SK-N-DZ (cell line): ENCODE measurements around the gene TBC1D22A.

ENCODE experiments used
- DNase-seq: peaks from one replicate; pipeline ENCODE4 v3.0.0-alpha.2; 2015; ENCODE audit warnings: low spot score

The TBC1D22A gene

DNA sequence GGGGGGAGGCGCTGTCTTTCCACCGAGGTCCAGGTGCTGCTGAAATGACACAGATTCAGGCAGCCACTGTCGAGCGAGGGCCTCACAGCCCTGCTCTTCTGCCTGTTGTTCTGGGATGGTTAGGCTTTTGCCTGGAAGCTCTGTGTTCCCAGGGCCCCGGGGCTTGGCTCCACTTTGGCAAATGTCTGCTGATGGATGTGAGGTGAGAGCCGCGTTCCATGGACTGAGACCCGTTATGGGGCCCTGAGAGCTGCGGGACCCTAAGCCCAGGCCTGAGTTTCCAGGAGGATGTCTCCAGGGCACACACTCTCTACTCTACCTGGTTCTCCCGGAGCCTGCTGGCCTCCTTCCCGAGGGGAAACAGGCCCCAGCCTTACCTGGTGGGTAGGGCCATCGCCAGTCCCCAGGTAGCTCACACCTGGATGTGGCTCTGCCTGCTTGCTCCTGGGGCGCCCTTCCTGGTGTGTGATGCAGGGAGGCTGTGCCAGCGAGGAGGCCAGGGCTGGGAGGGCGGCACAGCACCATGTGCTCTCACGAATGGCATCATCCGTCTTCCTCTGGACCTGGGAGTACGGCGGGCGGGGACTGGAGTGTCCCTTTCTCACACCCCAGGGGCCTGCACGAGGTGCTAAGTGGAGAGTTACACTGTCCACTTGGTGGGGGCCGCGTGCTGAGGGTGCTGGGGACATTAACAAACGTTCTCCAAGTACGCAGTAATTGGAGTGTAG, 435.5 kb downstream of the TBC1D22A start:
- DNase-seq: no peak

DNA sequence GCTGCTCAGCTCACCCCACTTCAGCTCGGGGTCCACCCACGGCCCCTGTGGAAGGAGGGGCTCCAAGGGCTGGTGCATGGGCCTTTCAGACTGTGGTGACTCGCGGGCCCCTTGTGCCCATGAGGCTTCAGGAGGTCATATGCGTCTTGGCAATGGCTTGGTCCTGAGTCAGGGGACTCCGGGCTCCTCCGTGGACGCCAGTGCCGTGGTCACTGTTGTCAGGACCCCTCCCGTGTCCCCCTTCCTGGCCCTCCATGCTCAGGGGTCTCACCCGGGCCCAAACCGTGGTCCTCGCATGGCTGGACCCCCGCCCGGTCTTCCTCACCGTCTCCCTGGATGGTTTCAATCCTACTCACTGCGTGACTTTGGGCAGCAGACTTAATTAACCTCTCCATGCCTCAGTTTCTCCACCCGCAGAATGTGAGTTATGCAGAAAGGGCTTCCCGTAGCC, 436.4 kb downstream of the TBC1D22A start:
- DNase-seq: no peak

DNA sequence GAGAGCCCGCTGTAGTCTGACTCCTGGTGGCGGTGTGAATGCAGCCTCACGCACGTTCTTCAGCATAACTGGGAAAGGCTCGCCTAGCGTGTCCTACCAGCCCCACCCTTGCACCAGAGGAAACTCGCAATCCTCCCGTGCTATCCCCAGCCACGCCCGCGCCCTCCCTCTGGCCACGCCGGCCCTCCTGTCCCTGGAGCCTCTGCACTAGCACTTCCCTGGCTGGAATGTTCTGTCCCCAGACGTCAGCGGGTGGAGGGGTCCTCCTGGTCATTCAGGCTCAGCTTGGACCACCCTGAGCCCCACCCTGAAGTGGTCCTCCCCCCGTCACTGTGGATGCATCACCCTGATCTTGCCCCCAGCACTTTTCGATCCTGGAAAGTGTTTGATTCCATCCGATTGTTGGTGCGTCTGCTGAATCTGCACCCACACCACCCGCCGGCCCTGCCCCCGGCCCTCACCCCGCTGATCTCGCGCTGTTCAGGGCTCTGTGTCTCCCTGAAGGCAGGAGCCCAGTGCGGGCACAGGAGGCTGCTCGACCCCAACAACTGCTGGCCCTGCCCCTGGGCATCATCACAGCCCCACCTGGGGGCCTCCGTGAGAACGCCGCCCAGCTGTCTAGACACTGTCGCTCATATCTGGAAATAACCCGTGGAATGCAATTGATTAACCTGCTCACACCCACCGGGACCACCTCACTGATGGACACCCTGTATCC, 437.0 kb downstream of the TBC1D22A start:
- no peak for DNase-seq

DNA sequence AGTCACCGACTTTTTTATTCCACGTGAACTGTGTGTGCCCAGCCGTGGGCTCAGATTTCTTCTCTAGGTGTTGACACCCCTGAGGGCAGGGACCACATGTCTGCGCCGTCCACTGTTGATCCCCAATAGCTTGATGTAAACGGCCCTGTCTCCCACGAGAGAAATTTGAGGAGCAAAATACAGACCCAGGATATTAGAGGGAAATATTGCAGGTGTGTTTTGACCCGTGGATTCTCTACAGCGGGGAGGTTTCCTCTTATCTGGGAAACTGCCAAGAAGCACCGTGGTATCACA, 437.5 kb downstream of the TBC1D22A start:
- no peak for DNase-seq

DNA sequence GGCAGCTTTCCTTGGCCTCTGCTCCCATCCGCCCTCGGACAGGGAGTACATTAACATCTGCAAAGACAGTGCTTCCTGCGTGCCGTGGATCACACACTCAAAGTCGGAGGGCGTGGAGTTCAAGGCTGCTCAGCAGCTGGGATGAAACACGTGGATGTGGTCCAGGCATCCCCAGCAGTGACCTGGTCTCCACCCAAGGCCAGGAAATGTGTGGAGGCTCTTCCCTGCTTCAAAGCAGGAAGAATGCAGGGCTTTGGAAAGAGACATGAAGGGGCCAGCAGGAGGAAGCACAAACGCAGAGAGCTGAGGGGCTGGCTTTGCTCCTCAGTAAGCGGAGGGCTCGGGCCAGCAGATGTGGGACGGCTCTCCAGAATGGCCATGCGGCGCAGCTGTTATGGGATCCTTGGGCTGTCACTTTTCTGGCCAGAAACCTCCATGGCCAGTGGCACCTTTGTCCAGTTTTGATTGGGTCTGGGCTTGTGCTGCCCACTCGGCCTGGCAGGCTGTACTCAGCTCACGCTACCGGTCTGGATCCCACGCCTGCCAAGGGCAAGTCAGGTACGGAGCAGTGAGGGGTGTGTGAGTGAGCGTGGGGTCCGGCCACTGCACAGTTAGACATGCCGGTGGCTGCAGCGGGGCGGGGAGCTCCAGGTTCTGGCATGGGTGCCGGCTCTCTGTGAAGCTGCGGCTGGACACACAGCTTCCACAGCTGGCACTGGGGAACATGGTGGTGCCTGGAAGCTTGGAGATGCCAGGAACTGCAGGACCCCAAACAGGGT, 438.0 kb downstream of the TBC1D22A start:
- no peak for DNase-seq

DNA sequence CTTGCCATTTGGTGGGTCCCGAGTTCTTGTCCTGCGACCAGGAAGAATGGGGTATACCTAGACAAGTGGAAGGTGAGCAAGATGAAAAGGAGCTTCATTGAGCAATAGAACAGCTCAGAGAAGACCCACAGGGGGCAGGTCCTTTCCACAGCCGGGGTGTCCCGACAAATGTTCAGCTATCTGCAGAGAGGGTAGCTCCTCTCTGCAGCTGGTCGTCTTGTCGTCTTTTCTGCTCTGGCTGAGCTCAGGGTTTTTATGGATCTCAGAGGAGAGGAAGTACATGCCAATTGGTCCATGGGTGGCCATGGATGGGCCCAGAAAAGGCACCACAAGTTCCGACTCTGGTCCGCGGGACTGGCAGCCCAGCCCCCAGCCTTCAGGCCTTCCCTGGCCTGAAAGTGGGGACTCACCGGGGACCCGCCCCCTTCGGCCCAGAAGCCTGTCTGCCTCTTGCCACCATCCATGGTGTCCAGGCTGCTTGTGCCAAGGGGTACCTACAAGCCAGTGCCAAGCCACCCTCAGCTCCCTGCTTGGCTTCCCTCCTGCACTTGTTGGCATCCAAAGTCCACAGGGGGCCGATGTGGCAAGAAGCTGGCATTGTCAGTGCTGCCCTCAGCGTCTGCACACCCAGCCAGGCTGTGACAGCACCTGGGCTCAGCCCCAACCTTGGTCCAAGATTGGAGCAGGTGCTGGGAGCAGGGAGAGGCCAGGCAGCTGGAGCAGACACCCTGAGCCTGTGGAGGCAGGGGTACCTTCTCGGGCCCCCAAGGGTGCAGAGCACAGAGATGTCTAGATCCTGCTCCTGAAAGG, 438.9 kb downstream of the TBC1D22A start:
- no peak for DNase-seq

DNA sequence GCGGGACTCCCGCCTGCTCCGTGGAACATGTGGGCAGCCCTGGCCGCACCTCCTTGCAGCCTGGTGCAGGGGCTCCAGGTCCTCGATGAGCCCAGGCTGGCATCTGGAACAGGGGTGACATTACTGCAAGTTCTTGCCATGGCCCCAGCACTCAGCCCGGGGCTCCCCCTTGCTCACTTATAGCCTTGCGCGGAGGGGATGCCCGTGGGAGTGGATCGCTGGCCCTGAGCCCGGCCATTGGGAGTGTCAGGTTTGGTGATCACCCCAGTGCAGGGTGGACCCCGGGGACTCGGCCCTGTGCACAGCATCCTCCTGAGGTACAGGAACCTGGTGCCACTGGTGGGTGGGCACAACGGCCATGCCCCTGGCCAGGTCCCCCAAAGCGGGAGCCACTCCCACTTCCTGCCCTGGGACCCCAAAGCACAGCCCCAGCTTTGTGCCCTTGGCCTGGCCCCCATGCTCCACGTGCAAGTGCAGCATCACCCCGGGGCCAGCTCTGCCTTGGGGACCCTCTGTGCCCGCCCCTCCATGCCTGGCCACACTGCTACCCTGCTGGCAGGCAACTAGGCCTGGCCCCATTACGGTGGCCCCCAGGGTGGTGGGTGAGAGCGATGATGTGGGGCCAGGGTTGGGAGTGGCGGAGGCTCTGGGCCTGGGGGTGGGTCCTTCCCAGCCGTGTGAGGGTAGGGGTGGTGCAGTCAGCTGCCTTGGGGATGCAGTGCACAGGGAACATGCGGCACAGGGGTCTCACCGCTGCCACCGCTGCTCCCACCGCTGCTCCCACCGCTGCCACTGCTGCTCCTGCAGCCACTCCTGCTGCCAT, 439.8 kb downstream of the TBC1D22A start:
- DNase-seq: no peak

DNA sequence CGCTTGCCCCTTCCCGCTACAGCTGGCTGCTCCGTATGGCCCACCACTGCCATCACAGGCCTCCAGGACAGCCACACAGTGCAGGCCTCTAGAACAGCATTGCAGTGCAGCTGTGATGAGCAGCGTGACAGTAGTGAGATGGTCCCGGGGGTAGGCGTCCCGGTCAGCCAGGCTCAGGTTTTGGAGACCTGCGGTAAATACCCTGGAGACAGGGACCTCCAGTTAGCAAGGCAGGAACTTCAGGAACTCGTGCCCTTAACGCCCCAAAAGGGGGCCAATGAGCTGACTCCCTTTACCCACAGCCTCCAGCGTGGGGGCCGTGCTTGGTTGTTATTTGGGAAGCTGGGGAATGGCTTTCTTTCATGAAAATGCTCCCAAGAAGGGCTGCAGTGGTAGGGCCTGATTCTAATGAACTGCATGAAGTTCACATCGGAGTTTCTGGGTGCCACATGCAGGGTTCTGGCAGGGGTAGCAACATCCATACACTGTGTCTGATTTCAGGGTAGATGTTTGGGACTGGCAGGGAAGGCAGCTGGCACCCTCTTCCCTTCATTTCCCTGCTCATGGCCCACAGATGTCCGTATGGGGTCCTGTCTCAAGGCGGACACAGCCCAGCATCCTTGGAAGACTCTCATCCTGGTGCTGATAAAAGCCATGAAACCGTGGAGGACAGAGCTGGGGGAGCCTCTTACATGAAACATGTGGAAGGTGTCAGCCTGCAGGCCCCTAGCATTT, 440.5 kb downstream of the TBC1D22A start:
- no peak for DNase-seq

DNA sequence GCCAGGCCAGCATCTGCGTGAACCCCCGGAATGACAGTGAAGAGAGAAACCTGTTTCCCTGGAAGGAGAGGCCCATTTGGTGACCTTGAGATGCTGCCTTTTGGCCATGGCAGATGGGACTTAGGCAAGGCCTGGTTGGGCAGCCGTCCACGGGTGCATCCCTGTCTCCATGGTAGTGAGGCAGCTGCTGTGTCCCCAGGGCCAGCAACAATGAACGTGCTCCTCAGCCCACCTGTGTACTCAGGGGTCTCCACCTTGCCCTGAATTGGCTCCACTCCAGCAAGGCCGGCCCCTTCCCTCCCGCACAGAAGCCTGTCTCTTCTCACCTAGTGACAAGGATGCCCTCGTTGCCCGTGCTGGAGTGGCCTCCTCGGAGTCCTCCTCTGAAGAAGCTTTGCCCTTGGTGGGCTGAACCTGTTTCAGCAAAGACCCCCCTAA, 441.1 kb downstream of the TBC1D22A start:
- no peak for DNase-seq

DNA sequence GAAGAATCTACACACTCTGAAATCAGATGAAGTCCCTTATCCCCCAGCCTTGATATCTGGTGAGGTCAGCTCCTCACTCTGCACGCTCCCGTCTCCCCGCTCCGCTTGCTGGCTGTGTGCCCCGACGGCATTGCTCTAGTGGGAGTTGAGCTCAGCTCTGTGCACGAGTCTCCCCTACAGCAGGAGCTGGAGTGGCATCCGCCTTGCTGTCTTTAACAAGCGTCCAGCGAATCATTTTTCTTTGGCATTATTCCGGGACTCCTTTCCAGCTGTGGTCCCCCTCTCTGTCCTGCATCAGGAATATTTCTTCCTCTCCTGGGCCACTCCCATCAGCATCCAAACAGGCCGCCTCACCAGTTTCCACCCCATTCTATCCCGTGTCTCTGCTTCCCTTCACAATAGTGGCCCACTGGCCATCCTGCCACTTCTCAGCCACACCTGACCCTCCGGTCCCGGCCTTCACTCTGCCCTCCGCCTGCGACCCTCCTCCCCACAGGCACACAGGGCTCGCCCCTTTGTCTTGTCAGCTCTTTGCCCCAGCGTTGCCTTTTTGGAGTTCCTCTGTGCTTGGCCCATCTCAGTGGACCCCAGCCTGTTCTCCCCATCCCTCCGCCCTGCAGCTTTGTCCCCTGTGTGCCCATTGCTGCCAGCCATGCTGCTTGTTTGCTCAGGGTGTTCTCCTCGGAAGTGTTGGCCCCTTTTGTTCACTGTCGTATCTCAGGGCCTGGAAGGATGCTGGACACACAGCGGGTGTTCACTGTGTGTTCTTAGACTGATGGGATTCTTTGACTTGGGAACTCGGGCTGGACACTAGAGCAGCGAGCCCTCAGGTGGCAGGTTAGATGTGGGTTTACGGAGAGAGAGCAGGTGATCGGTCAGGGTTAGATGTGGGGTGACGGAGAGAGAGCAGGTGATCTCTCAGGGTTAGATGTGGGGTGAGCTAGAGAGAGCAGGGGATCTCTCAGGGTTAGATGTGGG, 441.8 kb downstream of the TBC1D22A start:
- no peak for DNase-seq

DNA sequence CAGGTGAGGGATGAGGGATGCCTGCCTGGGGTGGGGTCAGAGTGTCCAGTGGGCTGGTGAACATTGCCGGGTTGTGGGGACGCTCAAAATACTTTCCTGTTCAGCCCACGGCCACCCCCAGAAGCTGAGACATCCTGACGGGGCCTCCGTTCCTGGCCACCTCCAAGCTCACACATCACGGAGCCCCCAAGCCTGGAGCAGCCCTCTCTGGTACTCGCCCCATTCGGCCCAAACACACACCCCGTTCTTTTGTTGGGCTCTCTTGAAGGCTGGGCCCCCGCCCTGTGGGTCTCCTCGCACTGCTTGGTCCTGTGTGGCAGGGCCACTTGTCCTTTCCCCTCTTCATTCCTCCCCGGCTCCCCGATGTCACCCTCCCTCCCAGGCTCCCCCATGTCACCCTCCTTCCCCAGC, 442.6 kb downstream of the TBC1D22A start:
- no peak for DNase-seq

DNA sequence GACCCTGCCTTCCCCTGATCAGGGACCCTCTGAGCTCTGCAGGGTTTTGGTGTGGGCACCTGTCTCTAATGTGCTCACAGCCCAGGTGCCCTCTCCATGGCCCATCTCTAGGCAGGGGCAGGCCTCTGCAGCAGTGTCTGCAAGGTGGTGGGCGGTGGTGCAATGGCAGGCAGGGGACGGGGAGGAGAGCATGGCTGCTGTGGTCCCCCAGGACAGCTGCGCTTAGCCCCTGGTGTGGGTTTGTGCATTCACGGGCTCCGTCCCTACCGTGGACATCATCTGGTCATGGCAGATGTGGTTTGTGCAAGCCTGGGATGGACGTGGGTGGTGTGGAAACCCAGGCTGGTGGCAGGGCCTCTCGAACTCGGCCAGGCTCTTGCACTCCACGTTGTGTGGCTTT, 443.1 kb downstream of the TBC1D22A start:
- DNase-seq: no peak

DNA sequence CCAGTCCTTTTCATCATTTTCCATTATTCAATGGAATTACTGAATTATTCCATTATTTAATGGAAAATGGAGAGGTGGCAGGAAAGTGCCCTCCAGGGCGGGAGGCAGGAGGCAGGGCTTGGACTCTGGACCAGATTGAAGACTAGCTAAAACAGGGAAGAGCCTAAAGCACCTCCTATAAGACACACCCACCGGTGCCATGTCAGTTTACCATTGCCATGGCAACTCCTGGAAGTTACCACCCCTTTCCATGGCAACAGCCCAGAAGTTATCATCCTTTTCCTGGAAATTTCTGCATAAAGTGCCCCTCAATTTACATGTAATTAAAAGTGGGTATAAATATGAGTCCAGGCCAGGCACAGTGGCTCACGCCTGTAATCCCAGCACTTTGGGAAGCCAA, 443.7 kb downstream of the TBC1D22A start:
- no peak for DNase-seq

DNA sequence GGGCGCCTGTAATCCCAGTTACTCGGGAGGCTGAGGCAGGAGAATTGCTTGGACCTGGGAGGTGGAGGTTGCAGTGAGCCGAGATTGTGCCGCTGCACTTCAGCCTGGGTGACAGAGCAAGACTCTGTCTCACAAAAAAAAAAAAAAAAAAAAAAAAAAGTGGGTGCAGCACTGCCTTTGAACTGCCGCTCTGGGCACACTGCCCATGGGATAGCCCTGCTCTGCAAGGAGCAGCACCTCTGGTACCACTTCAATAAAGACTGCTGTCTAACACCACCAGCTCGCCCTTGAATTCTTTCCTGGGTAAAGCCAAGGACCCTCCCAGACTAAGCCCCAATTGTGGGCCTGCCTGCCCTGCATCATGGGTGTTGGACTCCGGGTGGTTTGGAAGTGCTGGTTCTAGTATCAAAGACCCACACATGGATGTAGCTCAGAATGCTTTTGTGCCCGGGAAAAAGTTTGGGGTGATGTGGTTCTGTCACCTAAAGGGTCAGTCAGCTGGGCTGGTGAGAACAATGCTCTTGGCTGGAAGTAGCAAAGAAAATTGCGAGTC, 444.3 kb downstream of the TBC1D22A start:
- no peak for DNase-seq

DNA sequence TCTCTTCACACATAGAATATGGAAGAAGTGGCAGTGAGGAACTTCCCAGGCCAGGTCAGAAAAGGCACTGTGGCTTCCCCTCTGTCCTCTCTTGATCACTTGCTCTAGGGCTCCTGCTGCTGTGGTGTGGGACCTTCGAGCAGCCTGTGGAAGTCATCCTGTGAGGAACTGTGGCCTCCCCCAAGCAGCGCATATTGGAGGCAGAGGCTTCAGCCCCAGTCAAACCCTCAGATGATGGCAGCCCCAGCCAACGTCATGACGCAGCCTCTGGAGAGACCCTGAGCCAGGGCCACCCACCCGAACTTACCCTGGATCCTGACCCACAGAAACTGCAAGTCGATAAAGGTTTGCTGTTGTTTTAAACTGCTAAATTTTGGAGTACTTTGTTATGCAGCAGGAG, 444.9 kb downstream of the TBC1D22A start:
- no peak for DNase-seq

DNA sequence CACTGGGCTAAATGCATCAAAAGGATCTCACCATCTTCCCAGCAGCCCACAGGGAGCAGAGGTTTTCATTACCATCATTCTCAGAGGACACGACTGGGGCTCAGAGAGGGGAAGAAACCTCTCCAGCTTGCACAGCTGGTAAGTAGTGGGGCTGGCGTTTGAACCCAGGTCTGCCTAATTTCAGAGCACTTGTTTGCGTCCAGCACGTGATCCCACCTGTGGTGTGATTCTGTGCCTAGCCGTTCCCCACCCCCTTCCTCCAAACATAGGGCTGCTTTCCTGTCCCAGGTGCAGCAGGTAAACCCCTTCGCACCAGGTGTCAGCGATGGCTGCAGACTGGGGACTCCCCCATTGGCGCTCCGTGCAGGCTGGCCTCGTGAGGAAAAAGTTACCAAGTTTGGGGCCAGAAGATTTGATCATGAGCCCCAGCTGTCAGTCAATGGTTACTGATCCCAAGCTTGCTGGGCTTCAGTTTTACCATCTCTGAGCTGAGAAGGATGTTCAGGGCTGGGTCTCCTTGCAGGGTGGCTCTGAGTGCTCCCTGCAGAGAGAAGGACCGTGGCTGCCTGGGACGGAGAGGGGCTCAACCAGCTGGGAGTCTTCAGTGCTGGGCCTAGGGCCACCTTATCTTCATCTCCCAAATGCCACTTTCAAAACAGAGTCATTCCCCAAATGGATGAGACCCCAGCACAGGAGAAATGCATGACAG, 445.6 kb downstream of the TBC1D22A start:
- no peak for DNase-seq

DNA sequence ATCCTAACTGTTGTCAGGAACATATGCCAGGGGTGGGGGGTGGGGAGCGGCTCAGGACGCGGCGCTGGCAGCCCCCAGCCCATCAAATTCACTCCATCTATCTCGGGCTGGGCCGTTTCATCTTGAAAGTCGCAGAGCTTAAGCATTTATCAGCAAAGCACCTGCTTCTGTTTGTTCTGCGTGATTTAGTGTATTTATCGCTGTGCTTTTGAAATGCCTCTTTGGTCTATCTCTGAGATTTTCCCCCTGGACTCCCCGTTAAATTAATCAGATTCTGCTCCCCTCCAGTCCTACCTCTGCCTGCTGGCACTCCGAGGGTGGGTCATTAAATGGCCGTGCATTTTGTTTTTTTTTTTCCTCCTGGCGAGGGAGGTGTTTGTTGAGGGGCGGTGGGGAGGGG, 446.2 kb downstream of the TBC1D22A start:
- no peak for DNase-seq

DNA sequence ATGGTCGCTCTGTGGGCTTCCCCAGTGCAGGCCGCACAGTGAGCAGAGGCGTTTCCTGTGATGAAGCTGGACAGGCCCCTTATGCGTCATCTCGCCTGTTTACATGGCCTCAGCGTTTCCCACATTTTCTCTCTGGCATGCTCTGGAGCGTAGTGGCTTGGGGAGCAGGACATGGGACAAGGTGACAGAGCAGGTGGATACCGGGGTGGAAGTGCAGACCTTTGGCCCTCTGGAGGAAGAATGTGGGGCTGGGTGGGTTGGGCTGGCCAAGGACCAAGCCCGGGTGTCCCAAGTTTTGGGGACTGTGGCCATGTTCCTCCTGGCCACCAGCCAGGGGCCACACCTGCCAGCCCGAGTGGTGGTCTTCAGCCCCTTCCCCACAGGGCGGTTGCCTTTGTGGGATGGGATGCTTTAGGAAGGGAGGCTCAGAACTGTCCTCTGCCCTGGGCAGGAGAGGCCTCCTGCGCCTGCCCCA, 446.6 kb downstream of the TBC1D22A start:
- no peak for DNase-seq
